ENCODE measurements around the gene GLIPR1L1. TPM values are rescaled to one million over a fixed set of nuclear protein-coding genes. Genes with fewer than 3 reads are reported as not detected.

The GLIPR1L1 gene
- total RNA-seq, 2 experiments from 2014 or later, result not detected

GRCh38 chr12:75350413-75350812 is 15.9 kb downstream of the GLIPR1L1 start:
- intact Hi-C loops (cut with DNase I, micrococcal nuclease), result no loop called here
- no peak for ATAC-seq (ENCODE audit: poor library complexity)

GRCh38 chr12:75354011-75354410 is 19.5 kb downstream of the GLIPR1L1 start:
- Mint-ChIP-seq H3K36me3 (ENCODE audit: low read depth) (peaks cover 3% of the 10 kb centered on the region), H3K9me3 (peaks cover 3% of the 10 kb centered on the region), H3K4me1 (ENCODE audit: low read depth) (no peaks in the 10 kb centered on the region), H3K27ac (no peak overlapping the region), H3K27me3 (no peaks in the 10 kb centered on the region), H3K4me3 (no peak overlapping the region)
- Histone ChIP-seq H3K4me3 (ENCODE audit: low read length) (no peak overlapping the region), H3K36me3 (ENCODE audit: insufficient read depth, low read length) (no peaks in the 10 kb centered on the region), H3K27me3 (ENCODE audit: control insufficient read depth in 1 of 2, insufficient read depth in 2 of 2, low read length in 2 of 2) (no peaks in the 10 kb centered on the region), H3K27ac (ENCODE audit: low read depth in 1 of 2, low read length in 2 of 2) (no peak overlapping the region), H3K9me3 (ENCODE audit: control insufficient read depth in 1 of 2, insufficient read depth in 1 of 2, low read length in 2 of 2) (no peaks in the 10 kb centered on the region), H3K4me1 (ENCODE audit: insufficient read depth, low read length) (no peaks in the 10 kb centered on the region)
- ChIA-PET POLR2A (no interaction called here), CTCF (no interaction called here)
- ATAC-seq (ENCODE audit: poor library complexity) (no peak), DNase-seq (no peak)
- intact Hi-C loops (cut with DNase I, micrococcal nuclease), result no loop called here
- no peak for TF ChIP-seq CTCF (IDR thresholded peaks at IDR 0.05)

More at GRCh38 chr12:75350413-75350812, 15.9 kb downstream of the GLIPR1L1 start:
- no peak overlapping the region for H3K27ac ChIP-seq (ENCODE audit: low read depth in 1 of 2, low read length in 2 of 2)
- H3K9me3 ChIP-seq (ENCODE audit: control insufficient read depth in 1 of 2, insufficient read depth in 1 of 2, low read length in 2 of 2), result no peaks in the 10 kb centered on the region
- H3K4me1 Mint-ChIP-seq (ENCODE audit: low read depth), result no peaks in the 10 kb centered on the region
- H3K9me3 Mint-ChIP-seq, result peaks cover 3% of the 10 kb centered on the region
- TF ChIP-seq CTCF (IDR thresholded peaks at IDR 0.05), result no peak
- H3K27me3 ChIP-seq (ENCODE audit: control insufficient read depth in 1 of 2, insufficient read depth in 2 of 2, low read length in 2 of 2), result no peaks in the 10 kb centered on the region
- POLR2A ChIA-PET, result no interaction called here
- H3K36me3 ChIP-seq (ENCODE audit: insufficient read depth, low read length), result no peaks in the 10 kb centered on the region
- H3K4me3 ChIP-seq (ENCODE audit: low read length), result no peak overlapping the region
- H3K27me3 Mint-ChIP-seq, result peaks cover 4% of the 10 kb centered on the region
- CTCF ChIA-PET, result interaction anchor here (0.5 kb wide), 1 partner anchor 48 kb away, joined by 3 read pairs; no protein-coding TSS in a partner anchor
- no peak overlapping the region for H3K27ac Mint-ChIP-seq
- no peak for DNase-seq
- no peak overlapping the region for H3K4me3 Mint-ChIP-seq
- no peaks in the 10 kb centered on the region for H3K4me1 ChIP-seq (ENCODE audit: insufficient read depth, low read length)
- peaks cover 3% of the 10 kb centered on the region for H3K36me3 Mint-ChIP-seq (ENCODE audit: low read depth)

- Mint-ChIP-seq H3K4me3 (no peak overlapping the region), H3K27me3 (no peaks in the 10 kb centered on the region), H3K4me1 (ENCODE audit: low read depth) (no peaks in the 10 kb centered on the region), H3K9me3 (no peaks in the 10 kb centered on the region), H3K36me3 (ENCODE audit: low read depth) (no peaks in the 10 kb centered on the region), H3K27ac (no peak overlapping the region)
- ATAC-seq (ENCODE audit: poor library complexity) (peak; percentile 37), DNase-seq (peak in 3 of 14 experiments; percentile 7 to 16 (median 11))
- no peaks in the 10 kb centered on the region for H3K4me1 ChIP-seq (ENCODE audit: insufficient read depth, low read length)
- POLR2A ChIA-PET, result no interaction called here
- H3K27ac ChIP-seq (ENCODE audit: low read depth in 1 of 2, low read length in 2 of 2), result no peak overlapping the region
- intact Hi-C loops (cut with DNase I, micrococcal nuclease), result no loop called here
- H3K36me3 ChIP-seq (ENCODE audit: insufficient read depth, low read length), result no peaks in the 10 kb centered on the region
- no peaks in the 10 kb centered on the region for H3K9me3 ChIP-seq (ENCODE audit: control insufficient read depth in 1 of 2, insufficient read depth in 1 of 2, low read length in 2 of 2)
- H3K27me3 ChIP-seq (ENCODE audit: control insufficient read depth in 1 of 2, insufficient read depth in 2 of 2, low read length in 2 of 2), result no peaks in the 10 kb centered on the region
- CTCF ChIA-PET, result no interaction called here
- no peak for TF ChIP-seq CTCF (IDR thresholded peaks at IDR 0.05)
- H3K4me3 ChIP-seq (ENCODE audit: low read length), result no peak overlapping the region
Observed at GRCh38 chr12:75360920-75361319, 26.4 kb downstream of the GLIPR1L1 start.
